Adrenal gland (tissue), 5 donors: ENCODE measurements around the gene MARS1.

Experiments
- POLR2A ChIP-seq, 2 donors: fragments of 450-650 bp; IDR thresholded peaks; one replicate each; pipeline ENCODE4 v1.6.1; 2017; ENCODE audit warnings: antibody characterized with exemption in 2 of 2, mild to moderate bottlenecking in 2 of 2, moderate library complexity in 1 of 2
- TF ChIP-seq, protein P1 (sequence below), 6 experiments: fragments of 450-650 bp in 4 of 6; fragments of 200-600 bp in 2 of 6; sonication (generic) in 1 of 6; IDR thresholded peaks; 1 replicate in 5 of 6; 2 replicates in 1 of 6; pipeline versions ENCODE4 v1.5.1 to v1.8.0; 2016 to 2021; ENCODE audit warnings: antibody characterized with exemption in 6 of 6, mild to moderate bottlenecking in 2 of 6, moderate library complexity in 1 of 6
- donor health status: DM: no; HTN: no; CAD: no.

DNA sequence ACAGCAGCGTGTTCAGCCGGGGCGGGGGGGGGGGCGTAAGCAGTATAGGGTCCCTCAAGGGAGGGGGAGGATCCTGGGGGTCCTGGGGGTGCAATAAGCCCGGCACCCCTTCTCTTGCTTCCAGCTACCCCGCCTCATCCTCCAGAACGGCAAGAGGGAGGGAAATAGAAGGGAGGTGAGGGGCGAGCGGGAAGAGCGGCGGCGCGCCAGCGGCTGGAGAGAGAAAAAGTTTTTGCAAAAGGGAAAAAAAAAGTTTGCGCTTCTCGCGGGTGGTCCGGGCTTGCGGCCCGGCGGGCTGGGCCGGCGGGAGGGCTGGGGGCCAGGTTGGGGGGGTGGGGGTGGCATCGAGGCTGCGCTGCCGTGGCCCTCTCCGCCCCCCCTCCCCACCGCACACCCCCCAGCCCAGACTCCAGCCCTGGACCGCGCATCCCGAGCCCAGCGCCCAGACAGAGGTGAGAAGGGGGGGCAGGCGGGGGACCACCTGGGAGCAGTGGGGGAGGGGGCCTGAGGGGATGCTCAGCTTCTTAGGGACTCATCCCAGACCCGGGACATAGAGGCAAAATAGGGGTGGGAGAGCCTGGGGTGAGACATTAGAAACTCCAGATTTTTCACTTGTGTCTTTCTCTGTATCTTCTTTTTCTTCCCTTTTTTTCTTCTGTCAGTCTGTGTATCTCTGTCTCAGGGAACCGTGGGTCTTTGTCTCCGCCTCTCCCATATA lies 28.0 kb upstream of the MARS1 start, which contains the start of gene GLI1:
- TF ChIP-seq, protein P1, sequence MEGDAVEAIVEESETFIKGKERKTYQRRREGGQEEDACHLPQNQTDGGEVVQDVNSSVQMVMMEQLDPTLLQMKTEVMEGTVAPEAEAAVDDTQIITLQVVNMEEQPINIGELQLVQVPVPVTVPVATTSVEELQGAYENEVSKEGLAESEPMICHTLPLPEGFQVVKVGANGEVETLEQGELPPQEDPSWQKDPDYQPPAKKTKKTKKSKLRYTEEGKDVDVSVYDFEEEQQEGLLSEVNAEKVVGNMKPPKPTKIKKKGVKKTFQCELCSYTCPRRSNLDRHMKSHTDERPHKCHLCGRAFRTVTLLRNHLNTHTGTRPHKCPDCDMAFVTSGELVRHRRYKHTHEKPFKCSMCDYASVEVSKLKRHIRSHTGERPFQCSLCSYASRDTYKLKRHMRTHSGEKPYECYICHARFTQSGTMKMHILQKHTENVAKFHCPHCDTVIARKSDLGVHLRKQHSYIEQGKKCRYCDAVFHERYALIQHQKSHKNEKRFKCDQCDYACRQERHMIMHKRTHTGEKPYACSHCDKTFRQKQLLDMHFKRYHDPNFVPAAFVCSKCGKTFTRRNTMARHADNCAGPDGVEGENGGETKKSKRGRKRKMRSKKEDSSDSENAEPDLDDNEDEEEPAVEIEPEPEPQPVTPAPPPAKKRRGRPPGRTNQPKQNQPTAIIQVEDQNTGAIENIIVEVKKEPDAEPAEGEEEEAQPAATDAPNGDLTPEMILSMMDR (IDR thresholded peaks at IDR 0.05) = no peak
- no peak for TF ChIP-seq POLR2A (IDR thresholded peaks at IDR 0.05)
